ENCODE data around the gene SPNS1. TPM values are rescaled to one million over a fixed set of nuclear protein-coding genes. Genes with fewer than 3 reads are reported as not detected.
"Not testable (repeated sequence)": the region's sequence is repeated elsewhere in the genome, so short reads cannot be mapped to it uniquely, and the experiment has no call there.

The SPNS1 gene
- polyA plus RNA-seq, 6 donors from 2014 or later: 11.4 to 29.9 (median 19.0) TPM

GRCh38 chr16:28985211-28986041, 10.8 kb downstream of the SPNS1 start:
- ATAC-seq (ENCODE audit: low read depth in 2 of 2) (peak; percentile 10 to 15), DNase-seq (no peak)
- peak overlapping the region in 1 of 6 donors; percentile 56 for H3K27ac Mint-ChIP-seq
- peak overlapping the region in 7 of 8 donors; percentile 20 to 81 (median 73) for H3K4me3 Mint-ChIP-seq
- H3K9me3 Mint-ChIP-seq: peaks cover 5 to 9% (median 8%) of the 10 kb centered on the region in 7 donors
- H3K4me1 Mint-ChIP-seq: peaks cover 17 to 30% (median 28%) of the 10 kb centered on the region in 3 donors
- H3K27me3 Mint-ChIP-seq: peaks cover 4 to 12% (median 7%) of the 10 kb centered on the region in 3 donors
- H3K36me3 Mint-ChIP-seq: peaks cover 15 to 40% of the 10 kb centered on the region in 2 donors

- peaks cover 17 to 30% (median 28%) of the 10 kb centered on the region in 3 donors for H3K4me1 Mint-ChIP-seq
- H3K4me3 Mint-ChIP-seq: peak overlapping the region in 4 of 8 donors; percentile 22 to 79 (median 74)
- DNase-seq (no peak), ATAC-seq (ENCODE audit: low read depth in 2 of 2) (no peak)
- H3K36me3 Mint-ChIP-seq: peaks cover 15 to 40% of the 10 kb centered on the region in 2 donors
- no peak overlapping the region for H3K27ac Mint-ChIP-seq
- H3K27me3 Mint-ChIP-seq: peaks cover 4 to 12% (median 7%) of the 10 kb centered on the region in 3 donors
- H3K9me3 Mint-ChIP-seq: peaks cover 5 to 9% (median 8%) of the 10 kb centered on the region in 7 donors
These were observed 11.5 kb downstream of the SPNS1 start for GRCh38 chr16:28986046-28986445.

GRCh38 chr16:28986492-28986891, 11.9 kb downstream of the SPNS1 start:
- Mint-ChIP-seq H3K36me3 (peaks cover 15 to 38% of the 10 kb centered on the region in 2 donors), H3K4me3 (no peak overlapping the region), H3K27me3 (peaks cover 4 to 12% (median 7%) of the 10 kb centered on the region in 3 donors), H3K27ac (no peak overlapping the region), H3K9me3 (peaks cover 5 to 9% (median 8%) of the 10 kb centered on the region in 7 donors), H3K4me1 (peaks cover 17 to 30% (median 28%) of the 10 kb centered on the region in 3 donors)
- DNase-seq (no peak), ATAC-seq (ENCODE audit: low read depth in 2 of 2) (no peak)

- Mint-ChIP-seq H3K27me3 (peaks cover 4 to 12% (median 7%) of the 10 kb centered on the region in 3 donors), H3K27ac (peak overlapping the region in 2 of 6 donors; percentile 2 to 65), H3K4me3 (peak overlapping the region in 4 of 8 donors; percentile 6 to 68 (median 44)), H3K36me3 (peaks cover 15 to 30% of the 10 kb centered on the region in 2 donors), H3K4me1 (peaks cover 17 to 30% (median 28%) of the 10 kb centered on the region in 3 donors), H3K9me3 (peaks cover 4 to 9% (median 7%) of the 10 kb centered on the region in 7 donors)
- no peak for ATAC-seq (ENCODE audit: low read depth in 2 of 2)
- DNase-seq: no peak
These were observed 12.7 kb downstream of the SPNS1 start for GRCh38 chr16:28987170-28987853.

- Mint-ChIP-seq H3K27ac (peak overlapping the region in 2 of 6 donors; percentile 47 to 60), H3K27me3 (peaks cover 0 to 6% (median 4%) of the 10 kb centered on the region in 3 donors), H3K36me3 (peaks cover 8 to 13% of the 10 kb centered on the region in 2 donors), H3K4me1 (peaks cover 8 to 16% (median 15%) of the 10 kb centered on the region in 3 donors), H3K9me3 (peaks cover 4 to 9% (median 7%) of the 10 kb centered on the region in 7 donors), H3K4me3 (no peak overlapping the region)
- ATAC-seq (ENCODE audit: low read depth in 2 of 2) (no peak), DNase-seq (no peak)
These were observed 14.8 kb downstream of the SPNS1 start for GRCh38 chr16:28989363-28989762.

GRCh38 chr16:28990375-28991040, 15.9 kb downstream of the SPNS1 start:
- Mint-ChIP-seq H3K27ac (peak overlapping the region in 2 of 6 donors; percentile 21 to 73), H3K4me1 (peaks cover 4 to 8% (median 7%) of the 10 kb centered on the region in 3 donors), H3K9me3 (peaks cover 4 to 9% (median 7%) of the 10 kb centered on the region in 7 donors), H3K27me3 (peaks cover 0 to 4% (median 3%) of the 10 kb centered on the region in 3 donors), H3K36me3 (peaks cover 8 to 12% of the 10 kb centered on the region in 2 donors), H3K4me3 (no peak overlapping the region)
- DNase-seq (no peak), ATAC-seq (ENCODE audit: low read depth in 2 of 2) (no peak)

GRCh38 chr16:28991687-28992086, 17.1 kb downstream of the SPNS1 start:
- Mint-ChIP-seq H3K36me3 (peaks cover 8 to 12% of the 10 kb centered on the region in 2 donors), H3K4me3 (no peak overlapping the region), H3K27ac (no peak overlapping the region), H3K27me3 (peaks cover 0 to 4% (median 0%) of the 10 kb centered on the region in 3 donors), H3K4me1 (peaks cover 0 to 4% (median 3%) of the 10 kb centered on the region in 3 donors), H3K9me3 (peaks cover 4 to 9% (median 7%) of the 10 kb centered on the region in 7 donors)
- ATAC-seq (ENCODE audit: low read depth in 2 of 2) (no peak), DNase-seq (no peak)

- Mint-ChIP-seq H3K36me3 (peaks cover 2 to 4% of the 10 kb centered on the region in 2 donors), H3K4me3 (no peak overlapping the region), H3K27ac (no peak overlapping the region), H3K4me1 (no peaks in the 10 kb centered on the region), H3K27me3 (peaks cover 0 to 3% (median 0%) of the 10 kb centered on the region in 3 donors), H3K9me3 (peaks cover 0 to 2% (median 1%) of the 10 kb centered on the region in 7 donors)
- DNase-seq: no peak
- ATAC-seq (ENCODE audit: low read depth in 2 of 2): no peak
These were observed 17.9 kb downstream of the SPNS1 start for GRCh38 chr16:28992496-28992895.

GRCh38 chr16:28998837-28999236, 24.3 kb downstream of the SPNS1 start:
- Mint-ChIP-seq H3K27me3 (peaks cover 3 to 10% (median 7%) of the 10 kb centered on the region in 3 donors), H3K4me1 (peaks cover 10 to 15% (median 14%) of the 10 kb centered on the region in 3 donors), H3K36me3 (no peaks in the 10 kb centered on the region), H3K27ac (peak overlapping the region in 2 of 6 donors; percentile 33 to 87), H3K4me3 (peak overlapping the region in 1 of 8 donors; percentile 65), H3K9me3 (no peaks in the 10 kb centered on the region)
- DNase-seq (no peak), ATAC-seq (ENCODE audit: low read depth in 2 of 2) (no peak)

- Mint-ChIP-seq H3K36me3 (no peaks in the 10 kb centered on the region), H3K9me3 (no peaks in the 10 kb centered on the region), H3K27me3 (peaks cover 4 to 12% (median 8%) of the 10 kb centered on the region in 3 donors), H3K4me3 (peak overlapping the region in 2 of 8 donors; percentile 4 to 22), H3K4me1 (peaks cover 10 to 15% (median 14%) of the 10 kb centered on the region in 3 donors), H3K27ac (peak overlapping the region in 5 of 6 donors; percentile 33 to 91 (median 79))
- ATAC-seq (ENCODE audit: low read depth in 2 of 2): peak in 1 of 2 donors; percentile 44
- DNase-seq: no peak
These were observed 25.0 kb downstream of the SPNS1 start for GRCh38 chr16:28999577-28999976.

GRCh38 chr16:29000019-29000418, 25.4 kb downstream of the SPNS1 start:
- H3K9me3 Mint-ChIP-seq: no peaks in the 10 kb centered on the region
- H3K4me1 Mint-ChIP-seq: peaks cover 10 to 15% (median 14%) of the 10 kb centered on the region in 3 donors

GRCh38 chr16:29004496-29005139, 30.0 kb downstream of the SPNS1 start:
- H3K27ac Mint-ChIP-seq; H3K36me3 Mint-ChIP-seq; H3K4me1 Mint-ChIP-seq; H3K9me3 Mint-ChIP-seq; DNase-seq; ATAC-seq (ENCODE audit: low read depth in 2 of 2): not testable (repeated sequence)
- Mint-ChIP-seq H3K27me3 (peaks cover 20 to 48% (median 34%) of the 10 kb centered on the region in 3 donors), H3K4me3 (peak overlapping the region in 1 of 8 donors; percentile 4)

More at GRCh38 chr16:29000019-29000418, 25.4 kb downstream of the SPNS1 start:
- no peak for ATAC-seq (ENCODE audit: low read depth in 2 of 2)
- no peak overlapping the region for H3K27ac Mint-ChIP-seq
- H3K27me3 Mint-ChIP-seq: peaks cover 8 to 16% (median 13%) of the 10 kb centered on the region in 3 donors
- no peak overlapping the region for H3K4me3 Mint-ChIP-seq
- DNase-seq: no peak
- H3K36me3 Mint-ChIP-seq: no peaks in the 10 kb centered on the region

Data from naive B cell (primary cell).